GM12891 (cell line): ENCODE data around the gene DNMT1.

Source experiments
- PAX5 ChIP-seq: IDR thresholded peaks from 2 replicates; pipeline ENCODE4 v1.6.1; 2011; ENCODE audit warnings: low read length, moderate library complexity, mild to moderate bottlenecking; ENCODE audit not compliant: insufficient read depth, severe bottlenecking
- POLR2A ChIP-seq: IDR thresholded peaks from 2 replicates; pipeline ENCODE4 v1.6.1; 2011; ENCODE audit warnings: low read depth, low read length, control low read depth
- POLR2AphosphoS5 ChIP-seq: IDR thresholded peaks from 2 replicates; pipeline ENCODE4 v1.6.1; 2011; ENCODE audit warnings: low read depth, low read length, control low read depth
- POU2F2 ChIP-seq: IDR thresholded peaks from 2 replicates; pipeline ENCODE4 v1.6.1; 2011; ENCODE audit warnings: low read depth, mild to moderate bottlenecking, control low read depth, low read length, moderate library complexity
- SPI1 ChIP-seq: IDR thresholded peaks from 2 replicates; pipeline ENCODE4 v1.6.1; 2011; ENCODE audit warnings: low read depth, low read length, control low read depth
- TAF1 ChIP-seq: IDR thresholded peaks from 2 replicates; pipeline ENCODE4 v1.6.1; 2011; ENCODE audit warnings: low read depth, low read length, control low read depth

DNA sequence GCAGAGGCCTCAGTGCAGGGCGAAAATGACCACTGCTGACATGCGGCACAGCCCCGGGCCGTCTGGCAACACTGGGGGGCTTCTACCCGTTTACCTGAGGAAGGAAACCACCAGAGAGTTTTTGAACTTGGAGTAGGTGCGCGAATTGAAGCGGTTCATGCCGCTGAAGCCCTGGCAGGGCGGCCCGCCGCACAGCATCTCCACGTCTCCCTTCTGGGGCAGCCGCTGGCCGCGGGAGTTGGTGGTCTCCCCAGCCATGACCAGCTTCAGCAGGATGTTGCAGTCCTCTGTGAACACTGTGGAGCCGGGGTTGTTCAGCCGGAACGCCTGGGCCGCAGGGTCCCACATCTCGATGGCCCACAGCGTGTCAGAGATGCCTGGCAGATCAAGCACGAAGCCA is 54.8 kb downstream of the DNMT1 start:
- TF ChIP-seq TAF1 (no peak), POLR2AphosphoS5 (no peak; the same call in 1 of the 2 replicates), POLR2A (no peak), POU2F2 (no peak), SPI1 (no peak), PAX5 (no peak)
